GM12878 (cell line): Measurements from ENCODE around the gene SLC22A4. TPM values are rescaled to one million over a fixed set of nuclear protein-coding genes. Genes with fewer than 3 reads are reported as not detected.

Source experiments
- CREM ChIP-seq: IDR thresholded peaks from 2 replicates; pipeline ENCODE4 v1.6.1; 2014; ENCODE audit warnings: antibody characterized with exemption, low read depth
- DPF2 ChIP-seq: fragments of 450-650 bp; IDR thresholded peaks from 2 replicates; pipeline ENCODE4 v1.6.1; 2017; ENCODE audit warnings: mild to moderate bottlenecking
- FOS ChIP-seq: IDR thresholded peaks from 3 replicates; pipeline ENCODE4 v1.6.1; 2011; ENCODE audit warnings: borderline replicate concordance; ENCODE audit not compliant: insufficient read length; ENCODE audit errors: extremely low read depth
- GATAD2B ChIP-seq: fragments of 450-650 bp; conservative IDR thresholded peaks from 2 replicates; pipeline ENCODE4 v1.6.1; 2017; ENCODE audit warnings: low read depth, mild to moderate bottlenecking, moderate library complexity
- NBN ChIP-seq: fragments of 450-650 bp; IDR thresholded peaks from 2 replicates; pipeline ENCODE4 v1.6.1; 2016
- PML ChIP-seq: IDR thresholded peaks from 2 replicates; pipeline ENCODE4 v1.6.1; 2012; ENCODE audit warnings: low read length, inconsistent platforms
- POU2F2 ChIP-seq: IDR thresholded peaks from 3 replicates; pipeline ENCODE4 v1.6.1; 2011; ENCODE audit warnings: low read depth, mild to moderate bottlenecking, low read length, borderline replicate concordance
- RB1 ChIP-seq: fragments of 450-650 bp; formaldehyde crosslinking; IDR thresholded peaks from 2 replicates; pipeline ENCODE4 v1.6.1; 2017; ENCODE audit warnings: mild to moderate bottlenecking, borderline replicate concordance
- RELA ChIP-seq: fragments of 450-650 bp; IDR thresholded peaks from 2 replicates; pipeline ENCODE4 v1.8.0; 2014; ENCODE audit warnings: borderline replicate concordance; ENCODE audit not compliant: partially characterized antibody
- SIX5 ChIP-seq: IDR thresholded peaks from 2 replicates; pipeline ENCODE4 v1.6.1; 2011; ENCODE audit warnings: mild to moderate bottlenecking, low read depth, low read length, moderate library complexity; ENCODE audit not compliant: severe bottlenecking
- SMAD5 ChIP-seq: IDR thresholded peaks from 2 replicates; pipeline ENCODE4 v1.6.1; 2016; ENCODE audit warnings: antibody characterized with exemption, low read depth
- SREBF2 ChIP-seq: IDR thresholded peaks from 2 replicates; pipeline ENCODE4 v1.6.1; 2012; ENCODE audit warnings: mild to moderate bottlenecking, low read length
- STAT1 ChIP-seq: fragments of 450-650 bp; conservative IDR thresholded peaks from 2 replicates; pipeline ENCODE4 v1.6.1; 2014; ENCODE audit warnings: antibody characterized with exemption, mild to moderate bottlenecking
- SUPT20H ChIP-seq: IDR thresholded peaks from 2 replicates; pipeline ENCODE4 v1.6.1; 2011; ENCODE audit warnings: low read depth, mild to moderate bottlenecking, low read length, moderate library complexity, borderline replicate concordance; ENCODE audit not compliant: control insufficient read depth
- WRNIP1 ChIP-seq: IDR thresholded peaks from 2 replicates; pipeline ENCODE4 v1.6.1; 2011; ENCODE audit warnings: low read depth, low read length, improper control_type of control experiment, borderline replicate concordance
- ZNF207 ChIP-seq: fragments of 450-650 bp; IDR thresholded peaks from 2 replicates; pipeline ENCODE4 v1.6.1; 2014; ENCODE audit warnings: antibody characterized with exemption, mild to moderate bottlenecking, borderline replicate concordance
- polyA plus RNA-seq, 11 experiments: library from polyadenylated mRNA; depleted of rRNA in 4 of 11; unstranded in 6 of 11; stranded (reverse) in 5 of 11; fragments of >200 nt; fragmentation: Nextera tagmentation in 4 of 11; fragmentation: Illumina TruSeq in 1 of 11; extraction: Ambion mirVana in 4 of 11; extraction: Trizol in 1 of 11; gene quantifications; 1 replicate in 1 of 11; 2 replicates in 10 of 11; pipeline versions ENCODE4 v1.2.1 to v1.2.3, GENCODE V29; 2011 to 2016; ENCODE audit warnings: inconsistent platforms in 2 of 11, missing spikeins in 2 of 11, low read depth in 1 of 11
- total RNA-seq, 4 experiments: library from RNA; depleted of rRNA in 3 of 4; stranded (reverse); fragments of >200 nt in 3 of 4; fragmentation: Illumina TruSeq in 1 of 4; extraction: Trizol in 1 of 4; gene quantifications; 2 replicates each; pipeline versions ENCODE4 v1.2.1 to v1.2.3, GENCODE V29; 2013 to 2021
- TF ChIP-seq, protein P1 (sequence below): IDR thresholded peaks from 2 replicates; pipeline ENCODE4 v1.6.1; 2012; ENCODE audit warnings: low read depth, low read length, improper control_type of control experiment
- TF ChIP-seq, protein P2 (sequence below), 3 experiments: IDR thresholded peaks in 2 of 3; conservative IDR thresholded peaks in 1 of 3; 2 replicates each; pipeline ENCODE4 v1.5.1; 2011; ENCODE audit warnings: low read depth in 3 of 3, low read length in 3 of 3, mild to moderate bottlenecking in 3 of 3, control low read depth in 2 of 3, moderate library complexity in 2 of 3, inconsistent platforms in 1 of 3, mixed read lengths in 1 of 3; ENCODE audit not compliant: control insufficient read depth in 2 of 3, insufficient read depth in 1 of 3; ENCODE audit errors: extremely low read depth in 1 of 3
- TF ChIP-seq, protein P3 (sequence below): fragments of 450-650 bp; formaldehyde crosslinking; IDR thresholded peaks from 2 replicates; pipeline ENCODE4 v1.4.0; 2022; ENCODE audit warnings: mild to moderate bottlenecking, moderate library complexity
- TF ChIP-seq, protein P4 (sequence below): fragments of 450-650 bp; IDR thresholded peaks from 2 replicates; pipeline ENCODE4 v1.6.1; 2016; ENCODE audit warnings: mild to moderate bottlenecking, moderate library complexity, borderline replicate concordance

SLC22A4 gene
- total and polyA plus RNA-seq, 10 of the 15 experiments (the other 5 are each of a cell fraction or from before 2014, with no cell fraction given): 0.04 to 0.61 (median 0.10) TPM; not detected in 2

DNA sequence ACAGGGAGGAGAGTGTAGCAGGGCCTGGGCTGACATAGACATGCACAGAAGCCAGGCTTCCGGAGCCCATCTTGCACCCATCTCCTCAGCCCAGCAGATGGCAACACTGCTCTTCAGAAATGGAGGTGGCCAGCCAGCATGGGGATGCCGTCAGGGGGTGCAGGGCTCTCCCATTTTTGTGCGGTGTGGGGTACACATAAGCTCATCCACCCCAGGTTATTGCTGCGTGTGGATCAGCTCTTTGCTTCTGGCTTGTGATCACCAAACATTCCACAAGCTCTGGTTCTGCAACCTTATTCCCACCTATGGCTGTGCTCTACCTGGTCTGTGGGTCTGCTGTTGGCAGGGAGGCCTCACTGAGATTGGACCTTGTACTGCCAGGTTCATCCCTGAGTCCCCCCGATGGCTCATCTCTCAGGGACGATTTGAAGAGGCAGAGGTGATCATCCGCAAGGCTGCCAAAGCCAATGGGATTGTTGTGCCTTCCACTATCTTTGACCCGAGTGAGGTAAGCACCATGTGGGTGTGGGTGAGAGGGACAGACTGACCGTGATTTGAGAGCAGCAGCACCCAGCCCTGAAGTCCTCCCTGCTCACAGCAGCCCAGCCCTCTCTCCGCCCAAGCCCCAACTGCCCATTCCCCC is 92.6 kb downstream of the SLC22A4 start (continued):
- TF ChIP-seq, protein P1, sequence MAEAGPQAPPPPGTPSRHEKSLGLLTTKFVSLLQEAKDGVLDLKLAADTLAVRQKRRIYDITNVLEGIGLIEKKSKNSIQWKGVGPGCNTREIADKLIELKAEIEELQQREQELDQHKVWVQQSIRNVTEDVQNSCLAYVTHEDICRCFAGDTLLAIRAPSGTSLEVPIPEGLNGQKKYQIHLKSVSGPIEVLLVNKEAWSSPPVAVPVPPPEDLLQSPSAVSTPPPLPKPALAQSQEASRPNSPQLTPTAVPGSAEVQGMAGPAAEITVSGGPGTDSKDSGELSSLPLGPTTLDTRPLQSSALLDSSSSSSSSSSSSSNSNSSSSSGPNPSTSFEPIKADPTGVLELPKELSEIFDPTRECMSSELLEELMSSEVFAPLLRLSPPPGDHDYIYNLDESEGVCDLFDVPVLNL: 0 out of 2 replicates have a peak, but pooled peaks have one; percentile 27
- TF ChIP-seq WRNIP1: 0 out of 2 replicates have a peak, but pooled peaks have one; percentile 57
- TF ChIP-seq SMAD5: no peak
- TF ChIP-seq POU2F2: 0 out of 3 replicates have a peak, but pooled peaks have one; percentile 74
- TF ChIP-seq ZNF207: no peak
- peak; percentile 81 for TF ChIP-seq RELA
- TF ChIP-seq, protein P2, sequence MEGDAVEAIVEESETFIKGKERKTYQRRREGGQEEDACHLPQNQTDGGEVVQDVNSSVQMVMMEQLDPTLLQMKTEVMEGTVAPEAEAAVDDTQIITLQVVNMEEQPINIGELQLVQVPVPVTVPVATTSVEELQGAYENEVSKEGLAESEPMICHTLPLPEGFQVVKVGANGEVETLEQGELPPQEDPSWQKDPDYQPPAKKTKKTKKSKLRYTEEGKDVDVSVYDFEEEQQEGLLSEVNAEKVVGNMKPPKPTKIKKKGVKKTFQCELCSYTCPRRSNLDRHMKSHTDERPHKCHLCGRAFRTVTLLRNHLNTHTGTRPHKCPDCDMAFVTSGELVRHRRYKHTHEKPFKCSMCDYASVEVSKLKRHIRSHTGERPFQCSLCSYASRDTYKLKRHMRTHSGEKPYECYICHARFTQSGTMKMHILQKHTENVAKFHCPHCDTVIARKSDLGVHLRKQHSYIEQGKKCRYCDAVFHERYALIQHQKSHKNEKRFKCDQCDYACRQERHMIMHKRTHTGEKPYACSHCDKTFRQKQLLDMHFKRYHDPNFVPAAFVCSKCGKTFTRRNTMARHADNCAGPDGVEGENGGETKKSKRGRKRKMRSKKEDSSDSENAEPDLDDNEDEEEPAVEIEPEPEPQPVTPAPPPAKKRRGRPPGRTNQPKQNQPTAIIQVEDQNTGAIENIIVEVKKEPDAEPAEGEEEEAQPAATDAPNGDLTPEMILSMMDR (IDR thresholded peaks at IDR 0.05 in 2 of 3, conservative IDR thresholded peaks at IDR 0.05 in 1 of 3; ENCODE audit: control insufficient read depth in 2 of 3, extremely low read depth in 1 of 3, insufficient read depth in 1 of 3, low read depth in 3 of 3, low read length in 3 of 3): peak; percentile 86 to 97 (median 93)
- no peak for TF ChIP-seq FOS
- TF ChIP-seq DPF2: peak; percentile 62; the same call in 1 of the 2 replicates
- no peak for TF ChIP-seq CREM
- TF ChIP-seq SREBF2: no peak
- TF ChIP-seq, protein P3, sequence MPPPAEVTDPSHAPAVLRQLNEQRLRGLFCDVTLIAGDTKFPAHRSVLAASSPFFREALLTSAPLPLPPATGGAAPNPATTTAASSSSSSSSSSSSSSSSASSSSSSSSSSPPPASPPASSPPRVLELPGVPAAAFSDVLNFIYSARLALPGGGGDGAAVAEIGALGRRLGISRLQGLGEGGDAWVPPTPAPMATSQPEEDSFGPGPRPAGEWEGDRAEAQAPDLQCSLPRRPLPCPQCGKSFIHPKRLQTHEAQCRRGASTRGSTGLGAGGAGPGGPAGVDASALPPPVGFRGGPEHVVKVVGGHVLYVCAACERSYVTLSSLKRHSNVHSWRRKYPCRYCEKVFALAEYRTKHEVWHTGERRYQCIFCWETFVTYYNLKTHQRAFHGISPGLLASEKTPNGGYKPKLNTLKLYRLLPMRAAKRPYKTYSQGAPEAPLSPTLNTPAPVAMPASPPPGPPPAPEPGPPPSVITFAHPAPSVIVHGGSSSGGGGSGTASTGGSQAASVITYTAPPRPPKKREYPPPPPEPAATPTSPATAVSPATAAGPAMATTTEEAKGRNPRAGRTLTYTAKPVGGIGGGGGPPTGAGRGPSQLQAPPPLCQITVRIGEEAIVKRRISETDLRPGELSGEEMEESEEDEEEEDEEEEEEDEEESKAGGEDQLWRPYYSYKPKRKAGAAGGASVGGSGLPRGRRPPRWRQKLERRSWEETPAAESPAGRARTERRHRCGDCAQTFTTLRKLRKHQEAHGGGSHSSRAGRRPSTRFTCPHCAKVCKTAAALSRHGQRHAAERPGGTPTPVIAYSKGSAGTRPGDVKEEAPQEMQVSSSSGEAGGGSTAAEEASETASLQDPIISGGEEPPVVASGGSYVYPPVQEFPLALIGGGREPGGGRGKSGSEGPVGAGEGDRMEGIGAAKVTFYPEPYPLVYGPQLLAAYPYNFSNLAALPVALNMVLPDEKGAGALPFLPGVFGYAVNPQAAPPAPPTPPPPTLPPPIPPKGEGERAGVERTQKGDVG (CRISPR knock-in tag): no peak
- TF ChIP-seq GATAD2B: peak; percentile 83
- TF ChIP-seq STAT1: no peak
- TF ChIP-seq, protein P4, sequence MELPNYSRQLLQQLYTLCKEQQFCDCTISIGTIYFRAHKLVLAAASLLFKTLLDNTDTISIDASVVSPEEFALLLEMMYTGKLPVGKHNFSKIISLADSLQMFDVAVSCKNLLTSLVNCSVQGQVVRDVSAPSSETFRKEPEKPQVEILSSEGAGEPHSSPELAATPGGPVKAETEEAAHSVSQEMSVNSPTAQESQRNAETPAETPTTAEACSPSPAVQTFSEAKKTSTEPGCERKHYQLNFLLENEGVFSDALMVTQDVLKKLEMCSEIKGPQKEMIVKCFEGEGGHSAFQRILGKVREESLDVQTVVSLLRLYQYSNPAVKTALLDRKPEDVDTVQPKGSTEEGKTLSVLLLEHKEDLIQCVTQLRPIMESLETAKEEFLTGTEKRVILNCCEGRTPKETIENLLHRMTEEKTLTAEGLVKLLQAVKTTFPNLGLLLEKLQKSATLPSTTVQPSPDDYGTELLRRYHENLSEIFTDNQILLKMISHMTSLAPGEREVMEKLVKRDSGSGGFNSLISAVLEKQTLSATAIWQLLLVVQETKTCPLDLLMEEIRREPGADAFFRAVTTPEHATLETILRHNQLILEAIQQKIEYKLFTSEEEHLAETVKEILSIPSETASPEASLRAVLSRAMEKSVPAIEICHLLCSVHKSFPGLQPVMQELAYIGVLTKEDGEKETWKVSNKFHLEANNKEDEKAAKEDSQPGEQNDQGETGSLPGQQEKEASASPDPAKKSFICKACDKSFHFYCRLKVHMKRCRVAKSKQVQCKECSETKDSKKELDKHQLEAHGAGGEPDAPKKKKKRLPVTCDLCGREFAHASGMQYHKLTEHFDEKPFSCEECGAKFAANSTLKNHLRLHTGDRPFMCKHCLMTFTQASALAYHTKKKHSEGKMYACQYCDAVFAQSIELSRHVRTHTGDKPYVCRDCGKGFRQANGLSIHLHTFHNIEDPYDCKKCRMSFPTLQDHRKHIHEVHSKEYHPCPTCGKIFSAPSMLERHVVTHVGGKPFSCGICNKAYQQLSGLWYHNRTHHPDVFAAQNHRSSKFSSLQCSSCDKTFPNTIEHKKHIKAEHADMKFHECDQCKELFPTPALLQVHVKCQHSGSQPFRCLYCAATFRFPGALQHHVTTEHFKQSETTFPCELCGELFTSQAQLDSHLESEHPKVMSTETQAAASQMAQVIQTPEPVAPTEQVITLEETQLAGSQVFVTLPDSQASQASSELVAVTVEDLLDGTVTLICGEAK: no peak
- TF ChIP-seq PML: no peak
- no peak for TF ChIP-seq SIX5
- TF ChIP-seq RB1: peak; percentile 88; the same call in 1 of the 2 replicates
- peak; percentile 62; the same call in 1 of the 2 replicates for TF ChIP-seq NBN
- no peak for TF ChIP-seq SUPT20H
